Stimulated activated CD4-positive, alpha-beta T cell treated with anti-CD3 and anti-CD28 coated beads, Interleukin-15, amount 100 ng/mL, for 1 hour (primary cell): ENCODE measurements around the gene DOCK1.

Experiments used
- DNase-seq, 2 donors: peaks; one replicate each; pipeline ENCODE4 v3.0.0-alpha.2; 2020; ENCODE audit warnings: low read depth in 1 of 2, low spot score in 1 of 2

The DOCK1 gene

DNA sequence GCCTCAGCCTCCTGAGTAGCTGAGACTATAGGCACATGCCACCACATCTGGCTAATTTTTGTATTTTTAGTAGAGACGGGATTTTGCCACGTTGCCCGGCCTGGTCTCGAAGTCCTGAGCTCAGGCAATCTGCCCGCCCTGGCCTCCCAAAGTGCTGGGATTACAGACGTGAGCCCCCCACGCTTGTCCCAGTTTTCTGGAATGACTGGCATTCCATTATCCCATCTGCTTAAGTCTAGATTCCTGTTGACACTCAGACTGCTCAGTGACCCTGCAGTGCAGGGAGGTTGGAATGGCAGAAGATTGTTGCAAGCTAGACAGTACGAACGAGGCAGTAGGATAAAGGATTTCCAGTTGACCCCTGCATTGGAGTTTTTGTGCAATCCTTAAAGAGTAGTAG, 508.8 kb downstream of the DOCK1 start:
- no peak for DNase-seq

DNA sequence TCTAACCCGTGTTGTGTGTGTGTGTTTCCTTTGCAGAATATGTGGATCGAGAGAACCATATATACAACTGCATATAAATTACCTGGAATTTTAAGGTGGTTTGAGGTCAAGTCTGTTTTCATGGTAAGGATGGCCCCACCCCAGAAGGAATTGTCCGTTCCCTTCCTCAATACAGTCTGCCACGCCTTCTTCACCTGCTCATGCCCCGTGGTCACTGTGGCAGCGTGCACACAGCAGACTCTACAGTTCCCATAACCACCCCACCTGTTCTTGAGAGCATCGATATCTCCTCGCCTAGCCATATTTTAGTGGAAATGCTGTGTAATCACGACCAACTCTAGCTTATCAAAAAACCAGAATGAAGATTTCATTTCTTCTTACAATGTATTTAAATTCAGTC, 509.9 kb downstream of the DOCK1 start:
- DNase-seq: no peak

DNA sequence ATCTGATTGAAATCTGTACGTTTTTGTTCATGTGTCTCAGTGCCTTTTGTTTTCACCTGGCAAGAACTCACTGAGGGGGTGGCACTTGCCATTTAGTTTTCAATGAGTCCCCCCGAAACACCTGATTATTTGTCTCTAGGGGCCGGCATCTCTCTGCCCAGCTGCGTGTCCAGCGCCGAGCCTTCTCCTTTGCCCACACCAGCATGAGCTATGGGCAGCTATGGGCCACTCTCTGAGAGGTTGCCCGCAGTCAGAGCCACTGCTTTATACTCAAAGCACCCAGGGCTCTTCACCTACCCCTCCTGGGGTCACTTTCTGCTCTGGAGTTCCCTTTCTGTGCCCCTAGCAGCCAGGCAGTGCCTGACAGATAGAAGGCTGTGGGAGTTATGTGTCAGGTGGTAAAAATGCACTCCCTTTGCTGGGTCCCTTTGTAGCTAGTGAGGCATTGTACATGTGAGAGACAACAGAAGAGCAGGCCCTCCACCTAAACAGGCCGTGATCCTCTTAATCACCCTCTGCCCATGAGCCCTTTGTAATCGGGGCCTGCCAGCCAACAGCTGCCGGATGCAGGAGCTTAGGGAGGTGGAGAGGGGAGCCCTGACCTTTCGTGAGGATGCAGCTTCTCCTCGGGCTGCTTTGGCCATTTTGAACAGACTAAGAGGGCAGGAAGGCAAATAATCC, 510.8 kb downstream of the DOCK1 start:
- DNase-seq: no peak

- DNase-seq: no peak
Measured at GRCh38 chr10:127417031-127417430, 511.8 kb downstream of the DOCK1 start.

DNA sequence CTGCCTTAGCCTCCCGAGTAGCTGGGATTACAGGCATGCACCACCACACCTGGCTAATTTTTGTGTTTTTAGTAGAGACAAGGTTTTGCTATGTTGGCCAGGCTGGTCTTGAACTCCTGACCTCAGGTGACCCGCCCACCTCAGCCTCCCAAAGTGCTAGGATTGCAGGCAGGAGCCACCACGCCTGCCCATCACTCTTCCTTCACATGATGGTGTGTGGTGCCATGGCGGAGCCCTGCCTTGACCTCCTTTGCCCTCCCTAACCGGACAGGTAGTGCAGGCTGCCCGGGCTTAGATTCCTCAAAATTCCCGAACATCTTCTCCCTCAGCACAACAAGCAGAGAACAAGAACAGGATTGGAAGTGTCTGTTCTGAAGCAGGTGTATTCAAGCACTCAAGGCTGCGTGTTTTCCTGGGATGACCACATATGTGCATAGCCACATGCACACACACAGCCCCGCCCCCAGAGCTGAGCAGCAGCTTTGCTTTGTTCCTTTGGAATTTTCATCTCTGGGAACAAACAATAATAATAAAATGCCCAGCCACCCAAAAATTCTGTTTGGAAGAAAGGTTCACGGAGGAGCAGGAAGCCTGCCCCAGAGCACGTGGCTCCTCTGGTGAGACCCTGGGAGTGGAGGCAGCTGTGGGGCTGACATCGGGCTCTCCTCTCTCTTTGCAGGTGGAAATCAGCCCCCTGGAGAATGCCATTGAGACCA, 512.6 kb downstream of the DOCK1 start:
- no peak for DNase-seq

GRCh38 chr10:127418536-127419168, 513.4 kb downstream of the DOCK1 start:
- DNase-seq: no peak

GRCh38 chr10:127420138-127420684, 515.0 kb downstream of the DOCK1 start:
- no peak for DNase-seq

DNA sequence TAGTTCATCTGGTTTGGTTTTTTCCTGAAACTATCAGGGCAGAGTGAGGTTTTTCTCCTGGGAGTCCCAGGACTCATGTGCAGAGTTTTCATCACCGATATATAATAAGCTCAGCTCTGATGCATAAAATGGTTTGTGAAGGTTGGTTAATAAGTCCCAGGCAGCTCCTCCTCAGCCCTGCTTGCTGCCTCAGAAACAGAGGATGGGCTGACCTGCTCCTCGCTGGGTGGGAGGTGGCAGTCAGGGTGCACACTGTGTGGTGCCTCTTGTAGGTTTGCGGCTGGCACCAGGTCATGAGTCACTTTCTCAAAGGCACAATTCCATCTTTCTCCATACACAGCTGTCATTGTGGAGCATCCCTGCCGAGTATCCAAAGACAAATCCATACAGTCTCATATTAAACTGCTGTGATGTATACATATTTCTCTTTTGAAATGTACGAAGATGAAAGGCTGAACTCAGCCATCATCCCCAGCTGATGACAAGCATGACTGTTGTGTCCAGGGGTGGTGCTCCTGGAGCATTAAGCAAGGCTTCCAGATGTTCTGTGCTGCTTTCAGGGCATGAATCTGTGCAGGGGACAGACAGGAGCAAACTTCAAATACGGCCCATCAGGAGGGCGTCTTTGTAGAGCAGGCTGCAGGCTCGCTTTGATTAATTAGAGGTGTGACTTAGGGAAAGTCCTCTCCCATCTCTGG, 518.1 kb downstream of the DOCK1 start:
- no peak for DNase-seq

GRCh38 chr10:127424594-127425264, 519.5 kb downstream of the DOCK1 start:
- no peak for DNase-seq

GRCh38 chr10:127426746-127427145, 521.5 kb downstream of the DOCK1 start:
- no peak for DNase-seq

DNA sequence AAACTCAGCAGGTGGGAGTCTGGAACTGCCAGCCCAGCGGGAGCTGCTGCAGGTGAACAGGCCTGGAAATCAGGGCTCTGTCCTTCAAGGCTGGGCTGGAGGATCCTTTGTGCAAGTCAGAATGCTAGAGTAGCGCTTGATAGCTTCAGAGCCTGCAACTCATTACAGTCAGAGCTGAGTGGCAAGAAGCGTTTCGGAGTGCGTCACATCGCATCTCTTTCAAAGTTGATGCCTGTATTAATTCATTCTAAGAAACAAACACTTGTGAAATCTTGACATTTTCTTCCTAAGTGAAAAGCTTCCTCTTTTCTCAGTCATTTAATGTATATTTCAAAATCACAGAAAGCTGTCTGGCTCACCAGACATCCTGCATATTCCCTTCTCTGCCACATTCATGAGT, 522.7 kb downstream of the DOCK1 start:
- no peak for DNase-seq

DNA sequence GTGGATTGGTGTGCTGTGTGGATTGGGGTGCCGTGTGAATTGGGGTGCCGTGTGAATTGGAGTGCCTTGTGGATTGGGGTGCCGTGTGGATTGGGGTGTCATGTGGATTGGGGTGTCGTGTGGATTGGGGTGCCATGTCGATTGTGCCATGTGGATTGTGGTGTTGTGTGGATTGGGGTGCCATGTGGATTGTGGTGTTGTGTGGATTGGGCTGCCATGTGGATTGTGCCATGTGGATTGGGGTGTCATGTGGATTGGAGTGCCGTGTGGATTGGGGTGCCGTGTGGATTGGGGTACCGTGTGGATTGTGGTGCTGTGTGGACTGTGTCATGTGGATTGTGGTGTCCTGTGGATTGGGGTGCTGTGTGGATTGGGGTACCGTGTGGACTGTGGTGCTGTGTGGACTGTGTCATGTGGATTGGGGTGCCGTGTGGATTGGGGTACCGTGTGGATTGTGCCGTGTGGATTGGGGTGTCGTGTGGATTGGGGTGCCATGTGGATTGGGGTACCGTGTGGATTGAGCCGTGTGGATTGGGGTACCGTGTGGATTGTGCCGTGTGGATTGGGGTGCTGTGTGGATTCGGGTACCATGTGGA, 523.3 kb downstream of the DOCK1 start:
- DNase-seq: no peak

DNA sequence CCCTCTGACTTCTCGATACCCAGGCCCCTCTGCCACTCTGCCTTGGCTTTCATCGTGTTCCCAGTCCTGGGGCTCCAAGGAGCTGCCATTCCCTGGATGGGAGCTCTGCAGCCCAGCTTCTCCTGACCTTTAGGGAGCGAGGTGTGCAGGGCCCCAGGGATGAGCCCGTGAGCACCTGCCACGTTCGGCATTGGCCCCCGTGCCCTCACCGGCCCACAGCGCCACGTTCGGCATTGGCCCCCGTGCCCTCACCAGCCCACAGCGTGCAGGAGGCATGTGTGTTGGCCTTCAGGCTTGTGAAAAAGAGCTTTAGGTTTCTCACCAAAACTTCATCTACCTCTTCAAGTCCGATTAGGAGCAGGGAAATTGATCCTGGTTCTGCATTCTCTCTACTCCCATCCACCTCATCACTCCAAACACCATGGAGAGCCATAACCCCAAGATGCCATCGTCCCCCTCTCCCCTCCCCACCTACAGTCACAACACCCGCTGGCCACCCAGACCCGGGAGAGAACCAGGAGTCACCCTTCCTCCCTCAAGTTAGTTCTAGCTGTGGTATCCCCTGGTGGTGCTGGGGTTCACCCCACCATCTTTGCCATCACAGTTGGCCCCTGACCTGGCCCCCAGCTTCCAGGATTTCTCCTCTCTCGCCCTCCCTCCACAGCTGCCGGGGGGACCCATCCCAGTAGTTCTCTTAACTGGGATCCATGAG, 524.5 kb downstream of the DOCK1 start:
- DNase-seq: no peak

DNA sequence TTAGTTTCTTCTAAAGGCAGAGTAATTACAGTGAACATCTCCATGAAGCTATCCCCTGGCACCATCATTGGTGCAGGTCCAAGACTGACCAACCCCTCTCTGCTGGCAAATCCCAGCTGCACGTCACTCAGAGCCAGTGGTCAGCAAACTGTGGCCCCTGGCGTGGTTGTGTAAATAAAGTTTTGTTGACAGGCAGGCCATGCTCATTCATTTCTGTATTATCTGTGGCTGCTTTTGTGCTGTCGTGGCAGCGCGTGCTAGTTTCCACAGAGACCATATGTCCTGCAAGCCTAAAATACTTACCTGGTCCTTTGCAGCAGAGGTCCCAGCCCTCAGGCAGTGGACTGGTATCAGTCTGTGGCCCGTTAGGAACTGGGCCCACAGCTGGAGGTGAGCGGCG, 526.3 kb downstream of the DOCK1 start:
- no peak for DNase-seq

- DNase-seq: no peak
Measured at GRCh38 chr10:127434006-127434405, 528.8 kb downstream of the DOCK1 start.

DNA sequence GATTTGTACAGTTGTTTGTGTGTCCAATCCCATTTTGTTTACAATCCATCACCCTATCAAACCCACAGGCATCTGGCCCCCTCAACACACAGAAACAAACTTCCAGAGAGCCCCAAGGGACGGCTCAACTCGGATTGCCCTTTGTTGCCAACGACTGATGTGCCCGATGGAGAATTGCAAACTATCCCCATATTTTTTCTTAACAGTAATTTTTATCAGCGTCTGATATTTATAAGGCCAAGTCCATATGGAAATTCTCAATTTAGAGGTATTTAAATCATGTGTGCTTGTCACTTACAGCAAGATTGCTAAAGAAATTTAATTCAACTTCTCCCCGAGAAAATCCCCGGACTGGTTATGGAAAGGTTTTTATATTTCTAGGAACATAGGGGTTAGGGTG, 530.0 kb downstream of the DOCK1 start:
- no peak for DNase-seq

DNA sequence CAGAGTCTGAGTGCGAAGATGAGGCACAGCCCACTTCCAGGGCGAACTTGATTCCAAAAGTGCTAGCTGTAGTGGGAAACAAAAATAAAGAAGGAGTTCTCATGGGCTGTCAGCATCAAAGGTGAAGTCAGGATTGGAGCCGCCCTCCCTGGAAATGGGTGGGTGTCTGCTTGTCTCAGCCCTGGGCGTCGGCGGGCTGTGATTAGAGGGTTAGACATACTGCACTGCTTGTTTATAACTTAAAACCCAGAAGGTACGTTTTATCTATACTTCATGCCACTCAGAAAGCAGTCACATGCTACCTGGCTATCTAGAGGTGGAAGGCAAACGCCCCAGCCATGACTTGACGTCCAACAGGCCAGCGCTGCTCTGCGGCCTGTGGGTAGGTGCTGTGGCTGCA, 535.1 kb downstream of the DOCK1 start:
- no peak for DNase-seq

DNA sequence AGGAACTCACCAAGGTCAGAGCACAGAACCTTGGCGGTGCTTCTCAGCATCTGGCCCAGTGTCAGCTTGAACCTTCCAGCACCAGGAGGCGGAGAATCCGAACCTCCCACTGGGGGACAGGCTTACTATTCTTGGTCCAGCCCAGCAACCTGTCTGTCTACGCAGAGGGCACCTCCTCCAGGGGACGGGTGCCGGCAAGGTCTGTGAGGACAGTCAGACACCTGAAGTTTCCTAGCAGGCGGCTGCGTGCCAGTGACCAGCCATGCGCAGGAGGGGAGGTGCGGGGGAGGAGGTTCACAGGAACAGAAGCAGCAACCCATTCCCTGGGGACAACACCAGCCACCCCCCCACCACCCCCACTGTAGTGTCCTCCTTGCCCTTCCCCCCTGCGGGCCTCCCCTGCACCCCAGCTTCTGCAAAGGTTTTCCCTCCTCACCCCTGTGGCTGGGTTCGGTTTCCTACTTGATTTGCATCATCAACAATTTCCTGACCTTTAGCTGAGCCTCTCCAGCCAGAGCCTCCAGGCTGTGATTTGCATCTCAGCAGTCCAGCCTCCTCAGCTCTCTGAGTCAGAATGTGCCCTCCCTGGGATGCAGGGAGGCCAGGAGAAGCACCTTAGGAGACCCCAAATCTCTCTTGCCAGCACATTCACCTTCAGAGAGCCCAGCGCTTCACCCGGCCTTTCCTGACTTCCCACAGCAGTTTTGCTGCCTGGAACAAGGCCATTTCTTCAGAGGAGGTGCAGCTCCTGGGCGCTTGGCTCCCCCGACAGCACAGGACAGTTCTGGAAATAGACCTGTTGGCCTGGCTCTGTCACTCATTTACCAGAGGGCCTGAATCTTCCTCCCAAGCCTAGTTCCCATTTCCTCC, 536.4 kb downstream of the DOCK1 start:
- DNase-seq: no peak

- DNase-seq: no peak
Measured at GRCh38 chr10:127442220-127442525, 536.9 kb downstream of the DOCK1 start.
